A673 (cell line): ENCODE measurements around the gene GAS2. TPM values are rescaled to one million over a fixed set of nuclear protein-coding genes. Genes with fewer than 3 reads are reported as not detected.

Source experiments
- BruUV-seq: library from RNA; stranded (reverse); fragments of 400-500 nt; replicated peaks from 2 replicates; lab custom pipeline; 2021; lab: Mats Ljungman, UMichigan
- CTCF ChIA-PET: fragments of 300-600 bp; sonication (Branson Sonifier 250); formaldehyde crosslinking; loops from one replicate; lab custom pipeline; 2022; ENCODE audit warnings: antibody characterized with exemption; lab: Charles Lee
- POLR2A ChIA-PET: fragments of 300-600 bp; sonication (Branson Sonifier 250); formaldehyde crosslinking; loops from one replicate; lab custom pipeline; 2022; ENCODE audit warnings: antibody characterized with exemption; ENCODE audit not compliant: low non-redundant PET; lab: Charles Lee
- DNase-seq: peaks from one replicate; pipeline ENCODE4 v3.0.0-alpha.2; 2015; ENCODE audit warnings: low spot score
- H3K27ac ChIP-seq: fragments of 200-600 bp; sonication (generic); 2 replicates; pipeline ENCODE4 v1.5.1; 2016; ENCODE audit warnings: mixed run types, low read depth, mild to moderate bottlenecking, mixed read lengths, antibody characterized with exemption, low read length; ENCODE audit not compliant: poor library complexity, severe bottlenecking
- H3K27me3 ChIP-seq: fragments of 200-600 bp; sonication (generic); replicated peaks from 2 replicates; pipeline ENCODE4 v1.6.1; 2017; ENCODE audit warnings: mixed run types, low read depth, mild to moderate bottlenecking, mixed read lengths, antibody characterized with exemption, low read length; ENCODE audit not compliant: insufficient read depth, poor library complexity
- H3K36me3 ChIP-seq: fragments of 200-600 bp; sonication (generic); 2 replicates; pipeline ENCODE4 v1.6.1; 2016; ENCODE audit warnings: mixed run types, mild to moderate bottlenecking, mixed read lengths, antibody characterized with exemption, low read length; ENCODE audit not compliant: insufficient read depth, poor library complexity, severe bottlenecking
- H3K4me1 ChIP-seq: fragments of 200-600 bp; sonication (generic); 2 replicates; pipeline ENCODE4 v1.6.1; 2017; ENCODE audit warnings: mixed run types, mild to moderate bottlenecking, mixed read lengths, antibody characterized with exemption, low read length; ENCODE audit not compliant: insufficient read depth, poor library complexity, severe bottlenecking
- H3K4me3 ChIP-seq: fragments of 200-600 bp; sonication (generic); 2 replicates; pipeline ENCODE4 v1.5.1; 2016; ENCODE audit warnings: low read depth, mixed run types, mild to moderate bottlenecking, mixed read lengths, low read length; ENCODE audit not compliant: poor library complexity, severe bottlenecking
- H3K9me3 ChIP-seq: fragments of 200-600 bp; sonication (generic); 2 replicates; pipeline ENCODE4 v1.6.1; 2016; ENCODE audit warnings: mixed run types, low read depth, mild to moderate bottlenecking, mixed read lengths, antibody characterized with exemption, low read length; ENCODE audit not compliant: poor library complexity, severe bottlenecking
- EZH2 ChIP-seq: fragments of 200-600 bp; sonication (generic); IDR thresholded peaks from 2 replicates; pipeline ENCODE4 v1.6.1; 2017; ENCODE audit warnings: borderline replicate concordance, low read depth, mild to moderate bottlenecking, mixed read lengths, antibody characterized with exemption, low read length; ENCODE audit not compliant: poor library complexity, severe bottlenecking
- intact Hi-C: fragments of 100-400 bp; cut with micrococcal nuclease; formaldehyde crosslinking; loops from one replicate; pipeline ENCODE4 v1.10.0; 2022; ENCODE audit not compliant: unreplicated experiment
- total RNA-seq: library from RNA; stranded (reverse); gene quantifications from 2 replicates; pipeline ENCODE4 v1.2.3, GENCODE V29; 2021
- TF ChIP-seq, protein P1 (sequence below): fragments of 300-800, 200-600 bp; sonication (generic); conservative IDR thresholded peaks from 2 replicates; pipeline ENCODE4 v1.5.1; 2017; ENCODE audit warnings: low read depth, mild to moderate bottlenecking, antibody characterized with exemption, low read length, moderate library complexity, mixed read lengths

GAS2 gene
- total RNA-seq, 1 experiment from 2014 or later: 1.8 TPM

DNA sequence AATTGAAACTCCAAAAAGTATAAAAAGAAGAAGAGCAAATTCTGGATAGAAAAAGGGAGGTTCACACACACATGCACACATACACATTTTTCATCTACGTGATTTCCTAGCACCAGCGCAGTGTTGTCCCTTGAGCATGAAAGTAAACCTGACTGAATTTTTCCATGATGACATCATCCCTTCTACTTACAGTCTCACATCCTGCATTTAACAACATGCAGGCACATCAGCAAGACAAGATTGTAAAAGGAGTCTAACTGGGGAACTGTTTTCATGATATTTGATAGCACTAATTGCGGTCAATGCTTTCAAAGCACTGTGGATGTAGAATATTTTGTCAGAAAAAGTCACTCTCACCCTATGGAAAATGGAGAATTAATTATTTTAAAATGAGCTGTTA is 36.6 kb downstream of the GAS2 start:
- H3K4me1 ChIP-seq: peaks cover 13% of the 10 kb centered on the region
- H3K27ac ChIP-seq: no peak overlapping the region
- intact Hi-C loops: no loop called here
- POLR2A ChIA-PET: no interaction called here
- BruUV-seq: no TSS peak
- no peak overlapping the region for H3K4me3 ChIP-seq
- DNase-seq: peak; percentile 62
- no peaks in the 10 kb centered on the region for H3K36me3 ChIP-seq
- no peaks in the 10 kb centered on the region for H3K27me3 ChIP-seq
- TF ChIP-seq, protein P1, sequence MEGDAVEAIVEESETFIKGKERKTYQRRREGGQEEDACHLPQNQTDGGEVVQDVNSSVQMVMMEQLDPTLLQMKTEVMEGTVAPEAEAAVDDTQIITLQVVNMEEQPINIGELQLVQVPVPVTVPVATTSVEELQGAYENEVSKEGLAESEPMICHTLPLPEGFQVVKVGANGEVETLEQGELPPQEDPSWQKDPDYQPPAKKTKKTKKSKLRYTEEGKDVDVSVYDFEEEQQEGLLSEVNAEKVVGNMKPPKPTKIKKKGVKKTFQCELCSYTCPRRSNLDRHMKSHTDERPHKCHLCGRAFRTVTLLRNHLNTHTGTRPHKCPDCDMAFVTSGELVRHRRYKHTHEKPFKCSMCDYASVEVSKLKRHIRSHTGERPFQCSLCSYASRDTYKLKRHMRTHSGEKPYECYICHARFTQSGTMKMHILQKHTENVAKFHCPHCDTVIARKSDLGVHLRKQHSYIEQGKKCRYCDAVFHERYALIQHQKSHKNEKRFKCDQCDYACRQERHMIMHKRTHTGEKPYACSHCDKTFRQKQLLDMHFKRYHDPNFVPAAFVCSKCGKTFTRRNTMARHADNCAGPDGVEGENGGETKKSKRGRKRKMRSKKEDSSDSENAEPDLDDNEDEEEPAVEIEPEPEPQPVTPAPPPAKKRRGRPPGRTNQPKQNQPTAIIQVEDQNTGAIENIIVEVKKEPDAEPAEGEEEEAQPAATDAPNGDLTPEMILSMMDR: no peak
- no peak for TF ChIP-seq EZH2
- CTCF ChIA-PET: no interaction called here
- H3K9me3 ChIP-seq: no peaks in the 10 kb centered on the region

DNA sequence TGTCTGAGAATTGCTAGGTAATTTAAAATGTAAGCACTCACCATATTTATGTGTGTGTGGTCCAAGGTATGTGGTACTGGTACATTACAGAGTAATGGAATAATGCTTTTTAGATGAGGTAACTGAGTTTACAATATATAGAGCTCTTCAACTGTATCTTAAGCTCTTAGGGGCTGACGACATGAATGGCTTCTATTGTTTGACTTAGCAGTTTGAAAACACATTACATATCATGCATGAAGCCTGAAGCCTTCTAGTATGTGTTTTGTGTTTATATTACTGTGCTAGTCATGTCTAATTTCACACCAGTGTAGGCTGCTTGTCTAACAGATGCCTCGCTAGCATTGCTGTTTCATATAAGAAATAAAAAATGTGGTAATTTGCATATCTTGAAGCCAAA is 37.2 kb downstream of the GAS2 start:
- Histone ChIP-seq H3K36me3 (no peaks in the 10 kb centered on the region), H3K9me3 (no peaks in the 10 kb centered on the region), H3K4me1 (peaks cover 13% of the 10 kb centered on the region), H3K27ac (no peak overlapping the region), H3K27me3 (no peaks in the 10 kb centered on the region), H3K4me3 (no peak overlapping the region)
- ChIA-PET POLR2A (no interaction called here), CTCF (no interaction called here)
- TF ChIP-seq, protein P1: no peak
- TF ChIP-seq EZH2: no peak
- intact Hi-C loops: no loop called here
- peak; percentile 11 for DNase-seq
- no TSS peak for BruUV-seq

DNA sequence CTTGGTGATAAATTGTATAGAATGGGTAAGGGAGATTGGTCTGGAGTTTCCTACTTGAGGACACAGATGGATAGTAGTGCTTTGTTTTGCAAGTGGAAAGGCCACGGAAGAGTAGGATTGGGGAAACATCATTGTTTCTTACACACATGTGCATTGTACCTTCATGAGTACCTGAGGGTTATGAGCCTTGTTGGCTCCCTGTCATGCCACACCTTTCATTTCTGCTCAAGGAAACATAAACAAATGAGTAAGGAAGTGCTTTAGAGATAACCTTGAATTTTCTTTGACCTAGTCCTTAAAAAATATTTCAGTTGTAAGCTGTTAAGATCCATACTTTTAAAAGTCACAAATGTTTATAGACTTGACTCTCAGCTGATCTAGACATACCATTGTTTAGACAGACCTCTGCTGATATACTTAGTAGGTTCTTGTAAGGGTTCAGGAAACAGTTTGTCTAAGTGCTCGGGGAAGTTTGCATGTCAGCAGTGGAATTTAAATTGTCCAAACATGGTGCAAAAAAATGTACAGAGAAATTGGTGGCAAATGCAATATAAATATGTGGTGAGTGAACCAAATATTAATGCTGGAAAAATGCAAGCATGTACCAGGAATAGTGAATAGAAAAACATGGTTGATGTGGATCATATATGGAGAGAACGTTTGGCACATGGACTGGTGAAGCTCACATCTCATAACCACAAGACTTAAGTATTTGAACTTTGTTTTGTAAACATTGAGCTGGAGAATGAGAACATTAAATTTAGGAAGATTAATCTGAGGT is 40.9 kb downstream of the GAS2 start:
- no peak for DNase-seq
- ChIA-PET POLR2A (no interaction called here), CTCF (no interaction called here)
- Histone ChIP-seq H3K4me1 (peaks cover 13% of the 10 kb centered on the region), H3K27me3 (no peaks in the 10 kb centered on the region), H3K4me3 (no peak overlapping the region), H3K9me3 (no peaks in the 10 kb centered on the region), H3K36me3 (no peaks in the 10 kb centered on the region), H3K27ac (no peak overlapping the region)
- BruUV-seq: no TSS peak
- intact Hi-C loops: no loop called here
- TF ChIP-seq EZH2: no peak
- TF ChIP-seq, protein P1: no peak
